ENCODE data around the gene EFCAB11. TPM values are rescaled to one million over a fixed set of nuclear protein-coding genes. Genes with fewer than 3 reads are reported as not detected.

The EFCAB11 gene
- total RNA-seq, 3 donors from 2014 or later = 6.4 to 13.6 (median 6.9) TPM

DNA sequence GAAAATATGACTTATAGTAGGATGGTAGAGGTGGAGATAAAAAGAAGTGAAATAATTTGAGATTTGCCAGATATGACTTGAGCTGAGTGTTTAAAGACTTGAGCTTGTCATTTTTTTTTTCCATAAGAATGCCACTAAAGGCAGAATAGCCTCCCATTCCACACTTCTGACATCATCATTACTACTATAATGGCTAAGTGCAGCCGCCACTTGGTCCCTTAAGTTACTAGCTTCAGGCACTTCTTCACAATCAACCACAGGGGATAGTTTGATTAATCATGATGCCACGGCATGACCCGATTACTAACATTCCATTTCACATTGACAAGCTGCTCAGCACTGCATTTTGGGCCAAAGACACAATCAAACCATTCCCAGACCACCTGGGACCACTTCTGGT is 127.9 kb downstream of the EFCAB11 start:
- TF ChIP-seq POLR2AphosphoS5 (IDR thresholded peaks at IDR 0.05) (no peak), POLR2A (IDR thresholded peaks at IDR 0.05) (no peak)
- TF ChIP-seq, protein P1, sequence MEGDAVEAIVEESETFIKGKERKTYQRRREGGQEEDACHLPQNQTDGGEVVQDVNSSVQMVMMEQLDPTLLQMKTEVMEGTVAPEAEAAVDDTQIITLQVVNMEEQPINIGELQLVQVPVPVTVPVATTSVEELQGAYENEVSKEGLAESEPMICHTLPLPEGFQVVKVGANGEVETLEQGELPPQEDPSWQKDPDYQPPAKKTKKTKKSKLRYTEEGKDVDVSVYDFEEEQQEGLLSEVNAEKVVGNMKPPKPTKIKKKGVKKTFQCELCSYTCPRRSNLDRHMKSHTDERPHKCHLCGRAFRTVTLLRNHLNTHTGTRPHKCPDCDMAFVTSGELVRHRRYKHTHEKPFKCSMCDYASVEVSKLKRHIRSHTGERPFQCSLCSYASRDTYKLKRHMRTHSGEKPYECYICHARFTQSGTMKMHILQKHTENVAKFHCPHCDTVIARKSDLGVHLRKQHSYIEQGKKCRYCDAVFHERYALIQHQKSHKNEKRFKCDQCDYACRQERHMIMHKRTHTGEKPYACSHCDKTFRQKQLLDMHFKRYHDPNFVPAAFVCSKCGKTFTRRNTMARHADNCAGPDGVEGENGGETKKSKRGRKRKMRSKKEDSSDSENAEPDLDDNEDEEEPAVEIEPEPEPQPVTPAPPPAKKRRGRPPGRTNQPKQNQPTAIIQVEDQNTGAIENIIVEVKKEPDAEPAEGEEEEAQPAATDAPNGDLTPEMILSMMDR (IDR thresholded peaks at IDR 0.05) = no peak
- intact Hi-C loops (cut with DNase I; ENCODE audit: low total_unique reads) = no loop called here
- Histone ChIP-seq H3K36me3 (no peaks in the 10 kb centered on the region), H3K27me3 (no peaks in the 10 kb centered on the region), H3K27ac (no peak overlapping the region), H3K4me1 (no peaks in the 10 kb centered on the region), H3K9me3 (peaks cover 0 to 12% of the 10 kb centered on the region in 2 donors), H3K4me3 (no peak overlapping the region)
- DNase-seq (ENCODE audit: low spot score in 2 of 2) = no peak

DNA sequence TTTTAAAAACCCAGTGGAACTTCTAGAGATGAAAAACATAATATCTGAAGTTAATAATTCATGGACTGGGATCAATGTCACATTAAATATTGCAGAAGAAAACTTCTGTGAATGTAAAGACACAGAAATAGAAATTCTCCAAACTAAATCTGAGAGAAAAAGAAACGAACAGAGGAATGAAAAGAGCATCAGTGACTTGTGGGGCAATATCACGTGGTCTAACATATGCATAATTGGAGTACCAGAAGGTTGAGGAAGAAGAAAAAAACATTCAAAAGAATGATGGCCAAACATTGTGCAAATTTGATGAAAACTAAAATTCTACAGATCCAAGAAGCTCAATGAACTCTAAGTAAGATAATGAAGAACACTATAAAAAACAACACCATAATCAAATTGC is 130.8 kb downstream of the EFCAB11 start:
- no peak overlapping the region for H3K4me3 ChIP-seq
- no peak for DNase-seq (ENCODE audit: low spot score in 2 of 2)
- H3K9me3 ChIP-seq = peaks cover 0 to 12% of the 10 kb centered on the region in 2 donors
- TF ChIP-seq, protein P1 (IDR thresholded peaks at IDR 0.05) = no peak
- TF ChIP-seq POLR2AphosphoS5 (IDR thresholded peaks at IDR 0.05) = no peak
- TF ChIP-seq POLR2A (IDR thresholded peaks at IDR 0.05) = no peak
- no peak overlapping the region for H3K27ac ChIP-seq
- H3K27me3 ChIP-seq = no peaks in the 10 kb centered on the region
- no peaks in the 10 kb centered on the region for H3K4me1 ChIP-seq
- H3K36me3 ChIP-seq = no peaks in the 10 kb centered on the region
- intact Hi-C loops (cut with DNase I; ENCODE audit: low total_unique reads) = no loop called here

DNA sequence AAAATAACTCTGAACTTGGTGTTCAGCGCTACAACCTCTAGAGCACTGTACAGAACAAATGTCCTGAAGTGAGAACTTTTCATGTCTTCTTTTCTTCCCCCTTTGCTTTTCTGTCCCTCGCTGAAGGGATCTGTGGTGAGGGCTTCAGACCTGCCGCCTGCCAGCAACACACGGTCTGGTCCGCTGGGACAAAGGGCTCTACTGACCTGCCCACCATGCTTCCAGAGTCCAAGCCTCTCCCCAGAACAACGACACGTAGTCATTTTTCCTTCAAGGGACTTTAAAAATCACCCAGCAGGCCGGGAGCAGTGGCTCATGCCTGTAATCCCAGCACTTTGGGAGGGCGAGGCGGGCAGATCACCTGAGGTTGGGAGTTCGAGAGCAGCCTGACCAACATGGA is 140.4 kb downstream of the EFCAB11 start:
- intact Hi-C loops (cut with DNase I; ENCODE audit: low total_unique reads) = no loop called here
- TF ChIP-seq POLR2AphosphoS5 (IDR thresholded peaks at IDR 0.05) (no peak), POLR2A (IDR thresholded peaks at IDR 0.05) (no peak)
- TF ChIP-seq, protein P1 (IDR thresholded peaks at IDR 0.05) = no peak
- no peaks in the 10 kb centered on the region for H3K4me1 ChIP-seq
- H3K27me3 ChIP-seq = no peaks in the 10 kb centered on the region
- H3K9me3 ChIP-seq = no peaks in the 10 kb centered on the region
- H3K4me3 ChIP-seq = no peak overlapping the region
- DNase-seq (ENCODE audit: low spot score in 2 of 2) = no peak
- no peaks in the 10 kb centered on the region for H3K36me3 ChIP-seq
- H3K27ac ChIP-seq = no peak overlapping the region

DNA sequence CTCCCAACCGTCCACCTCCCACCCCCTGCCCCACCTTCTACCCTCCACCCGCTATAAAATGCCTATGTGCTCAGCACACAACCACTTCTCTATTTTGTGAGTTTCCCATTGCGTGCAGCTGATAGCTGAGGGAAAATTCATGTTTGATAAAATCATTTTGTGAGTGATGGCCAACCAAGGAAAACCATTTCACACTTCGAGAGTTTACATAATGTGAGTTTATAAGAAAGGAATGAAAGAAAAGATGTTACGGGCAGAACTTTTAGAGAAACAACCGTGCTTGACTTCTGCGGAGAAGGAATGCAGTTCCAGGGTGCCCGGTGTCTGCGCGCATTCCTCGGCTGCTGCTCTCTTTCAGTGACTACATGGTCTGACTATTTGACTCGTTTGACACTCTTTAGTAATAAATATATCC is 140.9 kb downstream of the EFCAB11 start:
- no peak for DNase-seq (ENCODE audit: low spot score in 2 of 2)
- H3K27ac ChIP-seq = no peak overlapping the region
- no peaks in the 10 kb centered on the region for H3K27me3 ChIP-seq
- H3K4me1 ChIP-seq = no peaks in the 10 kb centered on the region
- no peaks in the 10 kb centered on the region for H3K36me3 ChIP-seq
- H3K9me3 ChIP-seq = no peaks in the 10 kb centered on the region
- H3K4me3 ChIP-seq = no peak overlapping the region
- intact Hi-C loops (cut with DNase I; ENCODE audit: low total_unique reads) = no loop called here
- TF ChIP-seq POLR2AphosphoS5 (IDR thresholded peaks at IDR 0.05) (no peak), POLR2A (IDR thresholded peaks at IDR 0.05) (no peak)
- TF ChIP-seq, protein P1 (IDR thresholded peaks at IDR 0.05) = no peak

DNA sequence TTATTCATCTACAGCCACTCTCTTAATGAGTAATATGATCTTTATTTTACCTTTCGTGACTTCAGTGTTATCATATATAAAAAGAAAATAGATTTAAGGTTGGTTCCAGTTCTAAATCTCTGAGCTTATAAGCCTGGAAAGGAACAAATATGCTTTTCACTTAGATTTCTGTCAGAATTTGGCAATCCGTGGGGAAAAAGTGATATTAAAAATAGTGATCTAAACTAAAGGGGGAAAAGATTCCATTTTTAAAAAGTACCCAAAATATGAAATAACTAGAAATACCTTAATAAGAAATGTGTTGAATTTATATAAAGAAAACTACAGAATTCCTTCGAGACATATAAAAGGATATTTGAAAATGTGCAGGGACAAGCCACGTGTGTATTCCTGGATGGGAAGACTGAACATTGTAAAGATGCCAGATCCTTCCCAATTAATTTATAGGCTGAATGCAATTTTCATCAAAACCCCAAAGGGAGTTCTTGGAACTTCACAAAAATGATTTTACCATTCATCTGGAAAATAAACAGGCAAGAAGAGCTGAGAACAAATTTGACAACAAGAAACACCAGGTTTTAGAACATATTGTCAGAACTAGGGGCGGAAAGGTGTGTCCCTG is 142.5 kb downstream of the EFCAB11 start:
- H3K4me3 ChIP-seq = no peak overlapping the region
- DNase-seq (ENCODE audit: low spot score in 2 of 2) = no peak
- no peak overlapping the region for H3K27ac ChIP-seq
- H3K36me3 ChIP-seq = no peaks in the 10 kb centered on the region
- no peaks in the 10 kb centered on the region for H3K27me3 ChIP-seq
- no peaks in the 10 kb centered on the region for H3K4me1 ChIP-seq
- H3K9me3 ChIP-seq = no peaks in the 10 kb centered on the region
- no peak for TF ChIP-seq POLR2A (IDR thresholded peaks at IDR 0.05)
- no peak for TF ChIP-seq POLR2AphosphoS5 (IDR thresholded peaks at IDR 0.05)
- TF ChIP-seq, protein P1 (IDR thresholded peaks at IDR 0.05) = no peak
- intact Hi-C loops (cut with DNase I; ENCODE audit: low total_unique reads) = no loop called here

All from breast epithelium (tissue), 4 donors.